ENCODE measurements around the gene BPIFA1.

BPIFA1 gene

DNA sequence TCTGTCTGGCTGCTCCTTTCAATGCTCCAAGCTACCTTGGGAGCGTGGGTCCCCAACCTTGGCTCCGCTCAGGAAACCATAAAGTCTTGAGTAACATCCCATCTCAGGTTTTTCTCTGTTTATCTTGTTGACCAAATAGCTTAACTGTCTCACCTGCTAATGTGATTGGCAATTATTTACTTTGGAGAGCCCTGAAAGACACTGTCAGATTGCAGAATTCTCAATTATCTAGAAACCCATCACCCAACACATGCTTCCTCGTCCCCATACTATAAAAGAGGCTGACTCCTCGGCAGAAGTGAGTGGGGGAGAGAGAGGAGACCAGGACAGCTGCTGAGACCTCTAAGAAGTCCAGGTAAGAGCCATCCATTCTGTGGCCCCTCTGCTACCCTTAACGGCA is at the start of gene BPIFA1:
TSS of gene BPIFA1 (plus strand) at position 301 of the 400 bp plus-strand sequence. CDS start 1,716 bp downstream, outside the sequence.
- no peak for DNase-seq (ENCODE audit: low read depth)

GRCh38 chr20:33187491-33187890 is 48.3 kb upstream of the BPIFA1 start:
- DNase-seq (ENCODE audit: low read depth): no peak

GRCh38 chr20:33188421-33188820 is 47.4 kb upstream of the BPIFA1 start:
- DNase-seq (ENCODE audit: low read depth): no peak

GRCh38 chr20:33191484-33191883 is 44.3 kb upstream of the BPIFA1 start:
- DNase-seq (ENCODE audit: low read depth): no peak

DNA sequence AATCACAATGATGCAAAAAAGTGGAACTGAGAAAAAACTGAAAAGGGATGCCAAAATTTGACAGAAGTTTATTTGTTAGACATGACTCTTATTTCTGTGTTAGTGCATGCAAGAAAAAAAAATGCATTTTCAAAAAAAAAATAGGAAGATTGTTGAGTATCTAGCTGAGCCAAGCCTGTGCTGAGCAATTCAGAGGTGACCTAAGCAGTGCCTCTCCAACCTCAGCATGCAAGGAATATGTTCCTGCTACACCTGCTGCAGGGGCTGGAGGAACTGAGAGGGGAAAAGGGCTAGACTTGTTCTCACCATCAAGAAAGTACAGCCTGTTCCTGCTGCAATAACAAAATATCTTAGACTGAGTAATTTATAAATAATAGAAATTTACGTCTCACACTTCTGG is 43.8 kb upstream of the BPIFA1 start:
- DNase-seq (ENCODE audit: low read depth): no peak

- DNase-seq (ENCODE audit: low read depth): no peak
Observed at GRCh38 chr20:33192912-33193501, 42.8 kb upstream of the BPIFA1 start.

DNA sequence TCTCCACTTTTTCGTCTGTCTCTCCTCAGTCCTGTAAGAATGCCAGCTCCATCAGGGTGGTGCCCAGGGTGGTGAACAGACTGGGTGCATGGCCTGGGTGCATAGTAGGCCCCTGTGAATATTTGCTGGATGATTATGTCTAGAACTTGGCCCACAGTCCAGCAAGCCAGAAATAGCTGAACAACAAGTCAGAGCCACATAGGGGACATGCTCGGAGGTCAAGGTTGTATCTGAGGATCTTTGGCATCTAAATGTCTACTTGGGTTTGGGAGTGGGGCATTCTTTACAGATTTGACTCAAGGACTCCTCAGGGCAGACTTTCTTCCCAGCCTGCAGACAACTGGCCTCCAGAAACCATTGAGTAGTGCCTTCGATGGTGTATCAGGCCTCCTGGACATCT is 36.8 kb upstream of the BPIFA1 start:
- no peak for DNase-seq (ENCODE audit: low read depth)

- DNase-seq (ENCODE audit: low read depth): no peak
Observed at GRCh38 chr20:33202451-33202850, 33.3 kb upstream of the BPIFA1 start.

- DNase-seq (ENCODE audit: low read depth): no peak
Observed at GRCh38 chr20:33203444-33203843, 32.4 kb upstream of the BPIFA1 start.

DNA sequence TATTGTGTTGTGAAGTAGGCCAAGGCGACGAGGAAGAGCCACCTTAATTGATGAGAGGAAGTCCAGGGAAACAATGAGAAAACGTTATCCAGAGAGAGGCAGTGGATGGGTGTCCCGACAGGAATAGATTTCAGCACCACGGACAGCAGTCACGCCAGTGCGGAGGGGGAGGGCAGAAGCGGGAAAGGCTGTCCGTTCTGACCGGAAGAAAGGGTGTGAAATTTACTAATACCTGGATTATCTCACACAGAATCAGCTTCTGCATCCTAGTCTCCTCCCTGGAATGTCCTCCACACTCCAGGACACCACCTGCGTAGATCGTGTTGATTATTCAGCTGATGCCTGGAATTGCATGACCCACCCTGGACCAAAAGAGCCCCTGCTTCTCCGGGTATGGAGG is 26.0 kb upstream of the BPIFA1 start:
- DNase-seq (ENCODE audit: low read depth): peak; percentile 21

GRCh38 chr20:33210371-33210770 is 25.4 kb upstream of the BPIFA1 start:
- no peak for DNase-seq (ENCODE audit: low read depth)

DNA sequence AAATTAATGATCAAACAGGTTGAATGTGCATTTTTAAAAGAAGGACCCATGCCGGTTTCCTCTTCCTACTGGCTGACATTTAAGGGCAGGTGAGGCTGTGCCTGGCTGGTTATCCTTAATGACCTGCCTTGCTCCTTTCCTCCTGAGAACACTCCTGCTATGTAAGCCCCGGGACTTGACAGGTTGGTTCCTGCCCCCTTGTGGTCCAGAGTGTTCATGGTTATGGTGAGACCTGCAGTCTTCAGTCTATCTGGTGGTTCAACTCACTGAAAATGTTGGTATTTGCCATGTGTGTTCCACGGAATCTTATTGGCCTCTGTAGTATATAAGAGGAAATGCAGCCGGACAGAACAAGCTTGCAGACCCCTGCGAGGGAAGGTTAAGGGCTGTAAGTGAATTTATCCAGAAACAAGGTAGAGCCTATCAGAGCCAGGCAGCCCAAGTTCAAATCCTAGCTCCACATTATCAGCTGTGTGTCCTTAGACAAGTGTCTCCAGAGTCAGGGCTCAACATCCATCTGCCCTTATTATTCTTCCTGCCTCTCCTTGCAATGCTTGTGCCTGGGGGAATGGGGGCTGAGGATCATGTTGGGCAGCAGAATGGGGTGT is 23.9 kb upstream of the BPIFA1 start:
- no peak for DNase-seq (ENCODE audit: low read depth)

- no peak for DNase-seq (ENCODE audit: low read depth)
Observed at GRCh38 chr20:33217052-33217451, 18.7 kb upstream of the BPIFA1 start, which contains the start of gene BPIFA3. Gene BPIFA3, plus strand, starts transcription at chr20:33217352. Its CDS starts 185 bp downstream, at chr20:33217537.

- no peak for DNase-seq (ENCODE audit: low read depth)
Observed at GRCh38 chr20:33224399-33224798, 11.4 kb upstream of the BPIFA1 start.

DNA sequence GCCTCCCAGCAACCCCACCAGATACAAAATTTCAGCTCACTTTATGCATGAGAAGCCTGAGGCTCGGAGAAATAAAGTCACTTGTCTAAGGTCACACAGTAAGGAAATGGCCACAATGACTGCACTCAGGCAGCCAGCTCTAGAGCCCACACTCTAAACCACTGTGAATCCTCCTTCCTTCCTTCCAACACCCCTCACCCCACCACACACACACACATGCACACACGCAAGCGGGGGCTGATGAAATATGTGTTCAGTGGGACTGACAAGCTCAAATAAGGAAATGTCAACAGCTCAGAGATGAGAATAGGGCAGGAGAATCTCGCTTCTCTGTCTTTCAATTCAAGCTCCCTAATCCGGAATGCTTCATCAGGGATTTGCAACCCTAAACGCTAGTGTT is 6.0 kb upstream of the BPIFA1 start:
- DNase-seq (ENCODE audit: low read depth): no peak

- no peak for DNase-seq (ENCODE audit: low read depth)
Observed at GRCh38 chr20:33231237-33231636, 4.6 kb upstream of the BPIFA1 start.

DNA sequence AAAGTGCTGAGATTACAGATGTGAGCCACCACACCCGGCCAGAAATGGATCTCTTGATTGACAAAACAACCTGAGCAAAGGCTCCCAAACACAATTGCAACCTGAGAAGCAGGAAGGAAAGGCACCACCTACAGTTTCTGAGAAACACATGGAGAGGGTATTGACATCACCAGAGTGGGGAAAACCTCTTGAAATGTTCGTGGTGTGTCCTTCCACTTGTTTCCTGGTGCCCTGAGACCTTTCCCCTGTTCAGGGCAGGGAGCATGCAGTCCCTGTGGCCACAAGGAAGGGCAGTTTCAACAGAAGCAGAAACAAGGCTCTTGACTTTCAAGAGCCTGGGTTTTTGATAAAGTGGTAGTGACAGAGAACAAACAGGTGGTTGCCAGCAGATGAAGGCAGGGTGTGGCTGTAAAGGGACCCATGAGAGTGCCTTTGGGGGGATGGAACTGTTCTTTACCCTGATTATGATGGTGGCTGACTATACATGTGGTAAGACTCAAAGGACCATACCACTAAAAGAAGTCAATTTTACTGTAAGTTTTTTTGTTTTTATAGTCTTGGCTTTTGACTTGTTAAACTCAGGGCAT is 3.2 kb upstream of the BPIFA1 start:
- DNase-seq (ENCODE audit: low read depth): no peak

DNA sequence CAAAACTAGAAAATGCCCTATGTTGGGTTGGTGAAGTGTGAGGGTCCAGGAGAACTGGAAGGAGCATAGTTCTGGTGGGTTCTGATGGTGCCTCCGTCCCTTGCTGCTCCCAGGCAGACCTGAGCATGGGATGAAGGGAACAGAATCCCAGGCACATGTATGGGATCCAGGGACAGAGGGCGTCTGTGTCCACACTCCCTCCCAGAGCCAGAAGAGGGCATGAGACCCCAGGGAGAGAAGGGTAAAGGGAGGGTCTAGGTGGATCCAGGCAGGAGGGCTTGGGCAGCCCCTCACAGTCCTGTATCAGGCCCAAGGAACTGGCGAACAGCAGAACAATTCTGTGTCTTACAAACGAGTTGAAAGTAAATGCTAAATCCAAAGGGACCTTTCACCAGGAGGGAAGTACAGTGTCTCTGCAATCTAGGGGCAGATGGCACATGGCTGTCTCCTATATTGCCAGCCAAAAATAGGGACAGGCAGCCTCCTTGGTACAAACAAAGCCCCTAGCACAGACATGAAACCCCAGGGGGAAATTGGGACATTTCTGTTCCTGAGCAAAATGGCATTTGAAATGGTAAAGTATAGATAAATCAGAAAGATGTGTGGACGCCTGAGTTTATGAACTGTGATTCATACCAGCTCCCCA is 2.5 kb upstream of the BPIFA1 start:
- no peak for DNase-seq (ENCODE audit: low read depth)

- no peak for DNase-seq (ENCODE audit: low read depth)
Observed at GRCh38 chr20:33234050-33234449, 1.7 kb upstream of the BPIFA1 start.

GRCh38 chr20:33236351-33236750 is 555 bp downstream of the BPIFA1 start:
- no peak for DNase-seq (ENCODE audit: low read depth)

DNA sequence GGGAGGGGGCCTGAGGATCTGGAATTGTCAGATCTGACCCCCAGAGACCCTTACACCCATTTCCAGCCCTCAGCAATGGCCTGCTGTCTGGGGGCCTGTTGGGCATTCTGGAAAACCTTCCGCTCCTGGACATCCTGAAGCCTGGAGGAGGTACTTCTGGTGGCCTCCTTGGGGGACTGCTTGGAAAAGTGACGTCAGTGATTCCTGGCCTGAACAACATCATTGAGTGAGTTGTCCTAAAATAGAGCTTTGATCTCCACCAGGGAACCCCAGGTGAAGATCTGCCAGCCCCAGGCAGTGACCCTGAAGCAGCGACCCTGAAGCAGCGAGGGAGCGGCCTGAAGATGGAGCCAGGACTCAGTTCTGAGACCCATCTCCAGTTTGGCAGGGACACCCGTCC is 2.2 kb downstream of the BPIFA1 start:
- DNase-seq (ENCODE audit: low read depth): no peak

GRCh38 chr20:33239418-33239817 is 3.6 kb downstream of the BPIFA1 start:
- no peak for DNase-seq (ENCODE audit: low read depth)
